ENCODE data around the gene CHP1. TPM values are rescaled to one million over a fixed set of nuclear protein-coding genes. Genes with fewer than 3 reads are reported as not detected.

The CHP1 gene
- total and polyA plus RNA-seq, 9 of the 15 experiments (the other 6 are each of a cell fraction or from before 2014, with no cell fraction given) = 31.7 to 83.4 (median 67.6) TPM

DNA sequence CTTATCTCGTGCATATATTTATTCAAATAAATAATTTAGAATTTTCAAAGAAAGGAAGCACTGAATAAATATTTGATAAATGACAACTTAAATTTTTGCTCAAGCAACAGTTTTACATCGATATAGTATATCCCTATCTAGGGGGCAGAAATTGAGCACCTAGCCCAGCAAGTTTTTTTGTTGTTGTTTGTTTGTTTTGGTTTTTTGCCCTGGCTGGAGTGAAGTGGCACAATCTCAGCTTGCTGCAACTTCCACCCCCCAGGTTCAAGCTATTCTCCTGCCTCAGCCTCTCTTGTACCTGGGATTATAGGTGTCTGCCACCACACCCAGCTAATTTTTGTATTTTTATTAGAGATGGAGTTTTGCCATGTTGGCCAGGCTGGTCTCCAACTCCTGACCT is 58.9 kb downstream of the CHP1 start:
- DNase-seq (ENCODE audit: extremely low read depth in 1 of 4, low spot score in 3 of 4) = no peak
- TF ChIP-seq POLR2G (IDR thresholded peaks at IDR 0.05; ENCODE audit: low read depth, low read length) = 0 out of 2 replicates have a peak, but pooled peaks have one; percentile 18
- TF ChIP-seq MCM5 (IDR thresholded peaks at IDR 0.05; ENCODE audit: low read depth) = no peak
- TF ChIP-seq, protein P1, sequence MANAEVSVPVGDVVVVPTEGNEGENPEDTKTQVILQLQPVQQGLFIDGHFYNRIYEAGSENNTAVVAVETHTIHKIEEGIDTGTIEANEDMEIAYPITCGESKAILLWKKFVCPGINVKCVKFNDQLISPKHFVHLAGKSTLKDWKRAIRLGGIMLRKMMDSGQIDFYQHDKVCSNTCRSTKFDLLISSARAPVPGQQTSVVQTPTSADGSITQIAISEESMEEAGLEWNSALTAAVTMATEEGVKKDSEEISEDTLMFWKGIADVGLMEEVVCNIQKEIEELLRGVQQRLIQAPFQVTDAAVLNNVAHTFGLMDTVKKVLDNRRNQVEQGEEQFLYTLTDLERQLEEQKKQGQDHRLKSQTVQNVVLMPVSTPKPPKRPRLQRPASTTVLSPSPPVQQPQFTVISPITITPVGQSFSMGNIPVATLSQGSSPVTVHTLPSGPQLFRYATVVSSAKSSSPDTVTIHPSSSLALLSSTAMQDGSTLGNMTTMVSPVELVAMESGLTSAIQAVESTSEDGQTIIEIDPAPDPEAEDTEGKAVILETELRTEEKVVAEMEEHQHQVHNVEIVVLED (CRISPR knock-in tag; IDR thresholded peaks at IDR 0.05) = no peak
- TF ChIP-seq COPS2 (conservative IDR thresholded peaks at IDR 0.05) = no peak
- TF ChIP-seq RBFOX2 (IDR thresholded peaks at IDR 0.05; ENCODE audit: low read depth, low read length) = 0 out of 2 replicates have a peak, but pooled peaks have one; percentile 16
- TF ChIP-seq, protein P2, sequence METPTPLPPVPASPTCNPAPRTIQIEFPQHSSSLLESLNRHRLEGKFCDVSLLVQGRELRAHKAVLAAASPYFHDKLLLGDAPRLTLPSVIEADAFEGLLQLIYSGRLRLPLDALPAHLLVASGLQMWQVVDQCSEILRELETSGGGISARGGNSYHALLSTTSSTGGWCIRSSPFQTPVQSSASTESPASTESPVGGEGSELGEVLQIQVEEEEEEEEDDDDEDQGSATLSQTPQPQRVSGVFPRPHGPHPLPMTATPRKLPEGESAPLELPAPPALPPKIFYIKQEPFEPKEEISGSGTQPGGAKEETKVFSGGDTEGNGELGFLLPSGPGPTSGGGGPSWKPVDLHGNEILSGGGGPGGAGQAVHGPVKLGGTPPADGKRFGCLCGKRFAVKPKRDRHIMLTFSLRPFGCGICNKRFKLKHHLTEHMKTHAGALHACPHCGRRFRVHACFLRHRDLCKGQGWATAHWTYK (CRISPR knock-in tag; IDR thresholded peaks at IDR 0.05) = no peak
- Histone ChIP-seq H3K9ac (ENCODE audit: insufficient read depth in 1 of 2, low read depth in 2 of 2, low read length in 2 of 2) (no peak overlapping the region), H3K79me2 (ENCODE audit: control insufficient read depth, insufficient read depth, low read length) (peaks cover 38% of the 10 kb centered on the region), H2AFZ (ENCODE audit: low read depth, low read length) (no peak overlapping the region), H3K27me3 (ENCODE audit: control insufficient read depth in 2 of 2, insufficient read depth in 2 of 2, low read length in 2 of 2) (no peaks in the 10 kb centered on the region), H3K4me2 (ENCODE audit: insufficient read depth, low read length) (no peak overlapping the region), H4K20me1 (replicated peaks; ENCODE audit: control insufficient read depth, insufficient read depth, low read length) (peaks cover 4% of the 10 kb centered on the region; the same call in 1 of the 2 replicates), H3K27ac (ENCODE audit: extremely low read depth, low read depth, low read length) (no peak overlapping the region), H3K4me1 (replicated peaks in 1 of 2; ENCODE audit: control insufficient read depth in 2 of 2, insufficient read depth in 2 of 2, low read length in 2 of 2) (peaks cover 4% of the 10 kb centered on the region in 2 experiments; a peak in 3 of 5 replicates), H3K4me3 (no peak overlapping the region), H3K9me3 (replicated peaks; ENCODE audit: control insufficient read depth, insufficient read depth, low read depth, low read length) (no peaks in the 10 kb centered on the region), H3K36me3 (ENCODE audit: control insufficient read depth, insufficient read depth, low read length) (peaks cover 77% of the 10 kb centered on the region), H3K9me1 (ENCODE audit: control insufficient read depth, insufficient read depth, low read length) (no peaks in the 10 kb centered on the region)
- 100% methylated on average over 2 of the region's 2 CpGs for WGBS (ENCODE audit: insufficient coverage, low coverage, missing lambda C conversion rate)
- ChIA-PET POLR2A (interaction anchor here (0.6 to 1.6 kb wide), 3 partner anchors 10 to 240 kb away, joined by 3 to 6 read pairs (median 4); partner anchors contain the start of genes NUSAP1 and OIP5), CTCF (ENCODE audit: low intra/inter-chr PET ratio) (interaction anchor here (0.7 kb wide), 1 partner anchor 47 kb away, joined by 3 read pairs; no protein-coding TSS in a partner anchor)
- no TSS peak for BruUV-seq (replicated peaks)
- ATAC-seq = no peak
- intact Hi-C loops (cut with micrococcal nuclease) = no loop called here
- no peak for FAIRE-seq
- in situ Hi-C loops (cut with MboI) = no loop called here

All from K562 (cell line).